ENCODE results near the gene ATP23.

DNA sequence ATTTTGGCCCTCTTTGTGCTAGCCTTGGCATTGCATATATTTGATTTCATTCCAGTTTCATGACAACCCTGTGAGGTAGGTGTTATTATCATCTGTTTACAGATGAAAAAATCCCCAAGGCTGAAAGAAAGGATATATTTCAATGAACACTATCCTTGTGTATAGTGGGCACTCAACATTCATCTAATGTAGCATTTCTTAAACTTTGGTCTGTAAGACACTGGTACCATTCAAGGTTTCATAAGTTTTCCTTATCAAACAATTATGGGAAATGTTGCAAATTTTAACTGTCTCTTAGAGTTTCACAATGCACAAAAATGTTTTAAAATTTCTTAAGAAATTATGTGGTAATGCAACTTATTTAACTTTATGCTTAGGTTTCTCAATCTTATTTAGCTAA, 44.3 kb downstream of the ATP23 start:
- TF ChIP-seq CTCF (IDR thresholded peaks at IDR 0.05; ENCODE audit: insufficient read depth, low read length) (no peak), POLR2AphosphoS5 (IDR thresholded peaks at IDR 0.05; ENCODE audit: low read depth) (no peak), REST (IDR thresholded peaks at IDR 0.05; ENCODE audit: insufficient replicate concordance, low read depth) (no peak)
